Prostate gland (tissue), 2 donors: ENCODE data around the gene RAB9B. TPM values are rescaled to one million over a fixed set of nuclear protein-coding genes. Genes with fewer than 3 reads are reported as not detected.

Source experiments
- DNase-seq: peaks from one replicate; pipeline ENCODE4 v3.0.0-alpha.2; 2019; ENCODE audit warnings: low spot score
- H3K27ac ChIP-seq, 2 donors: fragments of 200-600 bp; sonication (generic); 2 replicates each; pipeline ENCODE4 v1.5.1; 2017 to 2019
- H3K27me3 ChIP-seq: fragments of 200-600 bp; sonication (generic); replicated peaks from 2 replicates; pipeline ENCODE4 v1.5.1; 2019; ENCODE audit not compliant: insufficient read depth
- H3K36me3 ChIP-seq, 2 donors: fragments of 200-600 bp; sonication (generic); 1 replicate in 1 of 2; 2 replicates in 1 of 2; pipeline versions ENCODE4 v1.5.1 to v1.8.1; 2017 to 2019
- H3K4me1 ChIP-seq: fragments of 200-600 bp; sonication (generic); replicated peaks from 2 replicates; pipeline ENCODE4 v1.5.1; 2019
- H3K4me3 ChIP-seq, 2 donors: fragments of 200-600 bp; sonication (generic); 2 replicates each; pipeline ENCODE4 v1.5.1; 2017 to 2019
- H3K9me3 ChIP-seq: fragments of 200-600 bp; sonication (generic); 2 replicates; pipeline ENCODE4 v1.5.1; 2017
- POLR2A ChIP-seq: fragments of 450-650 bp; IDR thresholded peaks from one replicate; pipeline ENCODE4 v1.6.1; 2016; ENCODE audit warnings: antibody characterized with exemption, mild to moderate bottlenecking
- POLR2AphosphoS5 ChIP-seq: sonication (generic); formaldehyde crosslinking; IDR thresholded peaks from one replicate; pipeline ENCODE4 v1.6.1; 2017; ENCODE audit warnings: antibody characterized with exemption
- WGBS: methylation state at CpG from one replicate; pipeline ENCODE4 v1.1.5; 2018; 5-methylcytosine and 5-hydroxymethylcytosine counted together
- intact Hi-C: fragments of 100-400 bp; cut with DNase I; formaldehyde crosslinking; loops from one replicate; pipeline ENCODE4 v1.14.2; 2022
- total RNA-seq, 2 donors: library from RNA; depleted of rRNA; stranded (reverse); fragments of >200 nt; gene quantifications; one replicate each; pipeline ENCODE4 v1.1.0, GENCODE V29; 2016
- TF ChIP-seq, protein P1 (sequence below), 4 experiments: fragments of 200-600 bp in 2 of 4; fragments of 450-650 bp in 2 of 4; sonication (generic) in 2 of 4; IDR thresholded peaks; 1 replicate in 3 of 4; 2 replicates in 1 of 4; pipeline ENCODE4 v1.5.1; 2016 to 2019; ENCODE audit warnings: antibody characterized with exemption in 4 of 4, mild to moderate bottlenecking in 2 of 4, moderate library complexity in 2 of 4

Gene RAB9B
- total RNA-seq, 2 donors from 2014 or later = 2.8 to 4.5 TPM

DNA sequence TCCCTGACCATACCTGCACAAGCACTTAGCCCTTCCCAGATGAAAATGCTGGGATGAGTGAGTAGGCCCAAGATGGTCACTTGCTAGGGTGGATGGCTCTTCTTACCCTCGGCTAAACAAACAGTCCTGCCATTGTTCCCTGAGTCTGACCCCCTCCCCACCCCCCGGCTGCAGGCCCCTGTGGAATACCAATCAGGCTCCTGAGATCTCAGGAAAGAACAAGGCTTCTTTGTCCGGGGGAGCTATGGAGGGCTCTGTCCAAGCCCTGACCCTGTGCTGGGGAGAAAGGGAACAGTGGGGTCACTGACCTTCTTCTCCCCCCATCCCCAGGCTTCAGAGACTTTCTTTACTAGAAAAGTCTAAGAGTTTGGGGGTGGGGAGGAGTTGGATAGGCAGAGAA lies 49.4 kb downstream of the RAB9B start:
- Histone ChIP-seq H3K36me3 (no peaks in the 10 kb centered on the region), H3K27me3 (no peaks in the 10 kb centered on the region), H3K27ac (no peak overlapping the region), H3K4me1 (no peaks in the 10 kb centered on the region), H3K4me3 (no peak overlapping the region), H3K9me3 (no peaks in the 10 kb centered on the region)
- TF ChIP-seq, protein P1, sequence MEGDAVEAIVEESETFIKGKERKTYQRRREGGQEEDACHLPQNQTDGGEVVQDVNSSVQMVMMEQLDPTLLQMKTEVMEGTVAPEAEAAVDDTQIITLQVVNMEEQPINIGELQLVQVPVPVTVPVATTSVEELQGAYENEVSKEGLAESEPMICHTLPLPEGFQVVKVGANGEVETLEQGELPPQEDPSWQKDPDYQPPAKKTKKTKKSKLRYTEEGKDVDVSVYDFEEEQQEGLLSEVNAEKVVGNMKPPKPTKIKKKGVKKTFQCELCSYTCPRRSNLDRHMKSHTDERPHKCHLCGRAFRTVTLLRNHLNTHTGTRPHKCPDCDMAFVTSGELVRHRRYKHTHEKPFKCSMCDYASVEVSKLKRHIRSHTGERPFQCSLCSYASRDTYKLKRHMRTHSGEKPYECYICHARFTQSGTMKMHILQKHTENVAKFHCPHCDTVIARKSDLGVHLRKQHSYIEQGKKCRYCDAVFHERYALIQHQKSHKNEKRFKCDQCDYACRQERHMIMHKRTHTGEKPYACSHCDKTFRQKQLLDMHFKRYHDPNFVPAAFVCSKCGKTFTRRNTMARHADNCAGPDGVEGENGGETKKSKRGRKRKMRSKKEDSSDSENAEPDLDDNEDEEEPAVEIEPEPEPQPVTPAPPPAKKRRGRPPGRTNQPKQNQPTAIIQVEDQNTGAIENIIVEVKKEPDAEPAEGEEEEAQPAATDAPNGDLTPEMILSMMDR (IDR thresholded peaks at IDR 0.05) = no peak
- TF ChIP-seq POLR2A = no peak
- TF ChIP-seq POLR2AphosphoS5 = no peak
- intact Hi-C loops = no loop called here
- DNase-seq = no peak
- 100% methylated on average over 1 of the region's 3 CpGs for WGBS

DNA sequence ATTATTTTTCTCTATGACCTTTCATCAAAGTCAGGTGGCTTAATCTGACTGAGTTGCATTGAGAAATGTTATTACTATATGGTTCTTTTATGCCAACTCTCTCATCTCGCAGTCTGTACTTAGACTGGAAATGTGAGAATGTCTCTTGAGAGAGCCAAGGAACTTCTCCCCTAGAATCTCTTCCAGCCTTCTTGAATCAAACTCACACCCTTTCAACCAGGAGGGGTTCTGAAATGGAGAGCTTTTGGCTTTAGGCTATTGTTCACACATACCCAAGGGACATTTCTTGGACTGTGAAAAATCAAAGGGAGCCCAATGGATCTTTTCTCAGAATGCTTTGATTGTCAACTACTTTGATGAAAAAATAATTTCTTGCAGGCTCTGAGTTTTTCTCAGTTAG lies 50.4 kb downstream of the RAB9B start:
- H3K36me3 ChIP-seq = no peaks in the 10 kb centered on the region
- 69% methylated on average over 1 of the region's 1 CpG for WGBS
- H3K27ac ChIP-seq = no peak overlapping the region
- H3K27me3 ChIP-seq = no peaks in the 10 kb centered on the region
- TF ChIP-seq, protein P1 (IDR thresholded peaks at IDR 0.05) = no peak
- TF ChIP-seq POLR2AphosphoS5 = no peak
- no peak for TF ChIP-seq POLR2A
- intact Hi-C loops = no loop called here
- DNase-seq = no peak
- H3K4me1 ChIP-seq = no peaks in the 10 kb centered on the region
- H3K9me3 ChIP-seq = no peaks in the 10 kb centered on the region
- H3K4me3 ChIP-seq = no peak overlapping the region

DNA sequence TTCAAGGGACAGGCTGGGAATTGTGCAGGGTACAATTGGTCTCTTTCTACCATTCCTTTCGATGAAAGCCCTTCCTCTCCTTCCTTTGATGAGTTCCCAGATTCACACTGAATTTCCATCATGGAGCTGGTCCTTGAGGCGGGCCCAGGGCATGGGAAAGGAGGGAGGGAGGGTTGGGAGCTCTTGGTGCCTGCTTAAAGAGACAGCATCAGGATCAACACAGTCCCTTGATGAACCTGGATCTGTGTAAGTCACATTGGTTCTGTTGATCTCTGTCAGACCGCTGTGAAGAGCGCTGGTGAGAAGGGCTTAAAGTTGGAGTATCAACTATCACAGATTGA lies 51.0 kb downstream of the RAB9B start:
- Histone ChIP-seq H3K27ac (no peak overlapping the region), H3K36me3 (no peaks in the 10 kb centered on the region), H3K9me3 (no peaks in the 10 kb centered on the region), H3K27me3 (no peaks in the 10 kb centered on the region), H3K4me3 (no peak overlapping the region), H3K4me1 (no peaks in the 10 kb centered on the region)
- no peak for DNase-seq
- TF ChIP-seq POLR2AphosphoS5 (no peak), POLR2A (no peak)
- TF ChIP-seq, protein P1 (IDR thresholded peaks at IDR 0.05) = no peak
- intact Hi-C loops = no loop called here
- whole genome bisulfite sequencing = 85% methylated on average over 4 of the region's 4 CpGs

DNA sequence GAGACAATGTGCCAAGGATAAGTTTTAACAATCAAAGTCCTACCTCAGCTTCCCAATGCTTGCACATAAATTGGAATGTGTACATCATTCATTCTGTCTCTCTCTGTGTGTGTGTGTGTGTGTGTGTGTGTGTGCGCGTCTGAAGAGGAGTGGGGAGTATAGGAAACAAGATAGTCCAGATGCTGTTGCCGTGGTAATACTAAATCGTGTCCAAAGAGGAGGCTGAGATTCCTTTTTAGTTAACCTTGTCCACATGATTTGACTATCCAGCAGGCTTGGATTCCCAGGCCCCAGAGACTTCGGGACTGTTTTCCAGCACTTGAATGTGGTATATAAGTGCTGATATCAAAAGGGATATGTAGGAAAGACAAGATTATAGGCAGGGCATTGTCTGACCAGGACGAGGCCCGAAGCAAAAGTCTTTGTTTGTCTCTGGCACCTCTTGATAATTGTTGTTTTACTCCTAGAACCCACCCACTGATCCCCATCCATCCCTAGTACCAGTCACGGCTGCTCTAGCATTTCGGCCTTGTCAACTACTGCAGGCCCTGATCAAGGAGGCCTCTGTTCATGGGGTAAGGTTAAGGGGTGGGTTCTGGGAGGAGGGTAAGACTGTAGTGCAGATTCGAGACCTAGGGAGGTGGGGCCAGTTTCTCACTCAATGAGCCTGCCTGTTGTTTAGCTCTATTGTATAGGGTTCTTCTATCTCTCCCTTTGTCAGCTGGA lies 51.6 kb downstream of the RAB9B start:
- H3K9me3 ChIP-seq = no peaks in the 10 kb centered on the region
- intact Hi-C loops = no loop called here
- H3K4me1 ChIP-seq = no peaks in the 10 kb centered on the region
- H3K27ac ChIP-seq = no peak overlapping the region
- no peaks in the 10 kb centered on the region for H3K27me3 ChIP-seq
- no peak for TF ChIP-seq POLR2A
- TF ChIP-seq POLR2AphosphoS5 = no peak
- TF ChIP-seq, protein P1 (IDR thresholded peaks at IDR 0.05) = no peak
- H3K36me3 ChIP-seq = no peaks in the 10 kb centered on the region
- WGBS = 78% methylated on average over 10 of the region's 10 CpGs
- no peak overlapping the region for H3K4me3 ChIP-seq
- no peak for DNase-seq

DNA sequence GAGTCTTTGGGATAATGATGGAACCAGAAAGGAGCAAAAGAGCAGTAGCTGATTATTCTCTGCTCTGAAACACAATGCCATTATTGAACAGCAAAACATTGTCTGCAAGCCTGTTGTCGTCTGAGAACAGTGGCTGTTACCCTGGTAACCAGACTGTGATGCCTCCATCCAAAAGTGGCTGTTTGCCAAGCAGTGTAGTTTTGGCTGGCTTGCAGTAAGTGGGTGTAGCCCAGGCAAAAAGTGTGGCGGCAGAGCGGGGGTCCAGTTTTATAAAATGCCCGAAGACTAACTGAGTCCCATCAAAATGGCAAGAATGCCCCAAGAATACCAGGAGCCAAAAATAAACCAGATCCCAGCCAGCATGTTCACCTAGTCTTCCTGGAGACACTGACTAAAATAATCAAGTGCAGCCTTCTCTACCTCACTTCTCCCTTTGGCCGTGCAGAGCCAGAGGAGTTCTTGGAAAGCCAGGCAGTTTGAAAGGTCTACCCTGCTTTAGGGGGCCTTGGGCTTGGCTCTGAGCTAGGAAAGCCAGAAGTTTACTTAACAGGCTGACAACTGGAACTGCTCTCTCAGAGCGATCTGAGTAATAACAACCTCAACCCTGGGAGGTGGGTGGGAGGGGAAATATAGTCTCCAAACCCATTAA lies 52.8 kb downstream of the RAB9B start:
- H3K9me3 ChIP-seq = no peaks in the 10 kb centered on the region
- 12% methylated on average over 6 of the region's 6 CpGs for WGBS
- H3K4me3 ChIP-seq = no peak overlapping the region
- H3K27me3 ChIP-seq = no peaks in the 10 kb centered on the region
- no peak for DNase-seq
- H3K36me3 ChIP-seq = no peaks in the 10 kb centered on the region
- H3K27ac ChIP-seq = no peak overlapping the region
- TF ChIP-seq POLR2A = no peak
- TF ChIP-seq, protein P1 (IDR thresholded peaks at IDR 0.05) = no peak
- no peak for TF ChIP-seq POLR2AphosphoS5
- intact Hi-C loops = loop anchor here (10.0 kb wide), 1 partner anchor 84 kb away; no protein-coding TSS in a partner anchor
- H3K4me1 ChIP-seq = no peaks in the 10 kb centered on the region
